HL-60 (cell line): Measurements from ENCODE around the gene RCAN3.
A peak's percentile ranks its signal among the peaks of the same experiment; 100 is the strongest.
"Not testable (repeated sequence)": the region's sequence is repeated elsewhere in the genome, so short reads cannot be mapped to it uniquely, and the experiment has no call there.

Experiments used
- DNase-seq, 2 experiments: peaks; one replicate each; pipeline ENCODE4 v3.0.0-alpha.2; 2010 to 2020; ENCODE audit warnings: low read depth in 1 of 2, low spot score in 1 of 2
- H3K27ac ChIP-seq: fragments of 250-450 bp; sonication (Bioruptor Pico); replicated peaks from 2 replicates; pipeline ENCODE4 v1.5.1; 2020; ENCODE audit warnings: mild to moderate bottlenecking, moderate library complexity
- H3K27me3 ChIP-seq: fragments of 250-450 bp; sonication (Bioruptor Pico); 2 replicates; pipeline ENCODE4 v1.5.1; 2021; ENCODE audit warnings: mild to moderate bottlenecking, moderate library complexity; ENCODE audit not compliant: insufficient read depth, poor library complexity, severe bottlenecking
- H3K4me3 ChIP-seq: replicated peaks from 2 replicates; pipeline ENCODE4 v1.5.1; 2011; ENCODE audit warnings: mild to moderate bottlenecking, control low read depth, low read length; ENCODE audit not compliant: insufficient read depth
- GABPA ChIP-seq: IDR thresholded peaks from 2 replicates; pipeline ENCODE4 v1.6.1; 2012; ENCODE audit warnings: low read depth
- POLR2AphosphoS5 ChIP-seq: IDR thresholded peaks from 2 replicates; pipeline ENCODE4 v1.6.1; 2012; ENCODE audit warnings: low read depth
- SPI1 ChIP-seq: IDR thresholded peaks from 2 replicates; pipeline ENCODE4 v1.6.1; 2012; ENCODE audit warnings: low read depth, mild to moderate bottlenecking, borderline replicate concordance
- TF ChIP-seq, protein P1 (sequence below): IDR thresholded peaks from 2 replicates; pipeline ENCODE4 v1.6.1; 2012; ENCODE audit warnings: low read depth; ENCODE audit not compliant: insufficient replicate concordance
- TF ChIP-seq, protein P2 (sequence below): IDR thresholded peaks from one replicate; pipeline ENCODE4 v1.5.1; 2011; ENCODE audit warnings: low read length, control low read depth, inconsistent platforms; ENCODE audit not compliant: insufficient read depth

The RCAN3 gene

DNA sequence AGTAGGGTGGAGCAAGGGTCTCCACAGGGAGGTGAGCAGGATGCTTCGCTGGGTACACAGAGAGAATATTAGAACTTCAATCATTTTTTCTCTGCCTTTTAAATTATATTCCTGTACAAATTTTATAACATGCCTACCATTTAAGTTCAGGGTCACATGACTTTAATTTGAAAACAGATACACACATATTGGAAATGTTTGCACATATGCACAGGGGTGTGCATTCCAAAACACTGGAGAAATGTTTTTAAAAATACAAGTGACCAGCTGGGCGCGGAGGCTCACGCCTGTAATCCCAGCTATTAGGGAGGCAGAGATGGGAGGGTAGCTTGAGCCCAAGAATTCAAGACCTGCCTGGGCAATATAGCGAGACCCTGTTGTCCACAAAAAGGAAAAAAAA lies 47.4 kb upstream of the RCAN3 start:
- Histone ChIP-seq H3K27me3 (no peaks in the 10 kb centered on the region), H3K4me3 (no peak overlapping the region), H3K27ac (no peak overlapping the region)
- no peak for DNase-seq
- TF ChIP-seq GABPA (no peak), SPI1 (no peak)

DNA sequence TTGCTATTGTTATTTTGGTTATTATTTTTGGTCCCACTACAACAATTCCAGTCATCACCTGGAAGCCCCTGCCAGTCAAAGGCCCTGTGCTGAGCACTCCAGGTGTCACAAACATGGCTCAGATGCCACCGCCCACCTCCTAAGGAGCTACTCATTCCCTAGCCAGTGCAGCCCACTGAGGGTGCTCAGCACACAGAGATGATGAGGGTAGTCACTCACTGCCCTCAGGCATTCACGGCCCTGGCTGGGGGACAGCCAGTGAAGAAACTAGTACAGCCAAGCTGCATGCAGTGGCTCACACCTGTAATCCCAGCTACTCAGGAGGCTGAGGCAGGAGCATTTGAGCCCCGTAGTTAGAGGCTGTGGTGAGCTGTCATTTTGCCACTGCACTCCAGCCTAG lies 44.8 kb upstream of the RCAN3 start:
- no peak overlapping the region for H3K4me3 ChIP-seq
- TF ChIP-seq, protein P1, sequence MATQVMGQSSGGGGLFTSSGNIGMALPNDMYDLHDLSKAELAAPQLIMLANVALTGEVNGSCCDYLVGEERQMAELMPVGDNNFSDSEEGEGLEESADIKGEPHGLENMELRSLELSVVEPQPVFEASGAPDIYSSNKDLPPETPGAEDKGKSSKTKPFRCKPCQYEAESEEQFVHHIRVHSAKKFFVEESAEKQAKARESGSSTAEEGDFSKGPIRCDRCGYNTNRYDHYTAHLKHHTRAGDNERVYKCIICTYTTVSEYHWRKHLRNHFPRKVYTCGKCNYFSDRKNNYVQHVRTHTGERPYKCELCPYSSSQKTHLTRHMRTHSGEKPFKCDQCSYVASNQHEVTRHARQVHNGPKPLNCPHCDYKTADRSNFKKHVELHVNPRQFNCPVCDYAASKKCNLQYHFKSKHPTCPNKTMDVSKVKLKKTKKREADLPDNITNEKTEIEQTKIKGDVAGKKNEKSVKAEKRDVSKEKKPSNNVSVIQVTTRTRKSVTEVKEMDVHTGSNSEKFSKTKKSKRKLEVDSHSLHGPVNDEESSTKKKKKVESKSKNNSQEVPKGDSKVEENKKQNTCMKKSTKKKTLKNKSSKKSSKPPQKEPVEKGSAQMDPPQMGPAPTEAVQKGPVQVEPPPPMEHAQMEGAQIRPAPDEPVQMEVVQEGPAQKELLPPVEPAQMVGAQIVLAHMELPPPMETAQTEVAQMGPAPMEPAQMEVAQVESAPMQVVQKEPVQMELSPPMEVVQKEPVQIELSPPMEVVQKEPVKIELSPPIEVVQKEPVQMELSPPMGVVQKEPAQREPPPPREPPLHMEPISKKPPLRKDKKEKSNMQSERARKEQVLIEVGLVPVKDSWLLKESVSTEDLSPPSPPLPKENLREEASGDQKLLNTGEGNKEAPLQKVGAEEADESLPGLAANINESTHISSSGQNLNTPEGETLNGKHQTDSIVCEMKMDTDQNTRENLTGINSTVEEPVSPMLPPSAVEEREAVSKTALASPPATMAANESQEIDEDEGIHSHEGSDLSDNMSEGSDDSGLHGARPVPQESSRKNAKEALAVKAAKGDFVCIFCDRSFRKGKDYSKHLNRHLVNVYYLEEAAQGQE = no peak
- TF ChIP-seq GABPA = no peak
- H3K27me3 ChIP-seq = no peaks in the 10 kb centered on the region
- no peak for DNase-seq
- no peak overlapping the region for H3K27ac ChIP-seq

DNA sequence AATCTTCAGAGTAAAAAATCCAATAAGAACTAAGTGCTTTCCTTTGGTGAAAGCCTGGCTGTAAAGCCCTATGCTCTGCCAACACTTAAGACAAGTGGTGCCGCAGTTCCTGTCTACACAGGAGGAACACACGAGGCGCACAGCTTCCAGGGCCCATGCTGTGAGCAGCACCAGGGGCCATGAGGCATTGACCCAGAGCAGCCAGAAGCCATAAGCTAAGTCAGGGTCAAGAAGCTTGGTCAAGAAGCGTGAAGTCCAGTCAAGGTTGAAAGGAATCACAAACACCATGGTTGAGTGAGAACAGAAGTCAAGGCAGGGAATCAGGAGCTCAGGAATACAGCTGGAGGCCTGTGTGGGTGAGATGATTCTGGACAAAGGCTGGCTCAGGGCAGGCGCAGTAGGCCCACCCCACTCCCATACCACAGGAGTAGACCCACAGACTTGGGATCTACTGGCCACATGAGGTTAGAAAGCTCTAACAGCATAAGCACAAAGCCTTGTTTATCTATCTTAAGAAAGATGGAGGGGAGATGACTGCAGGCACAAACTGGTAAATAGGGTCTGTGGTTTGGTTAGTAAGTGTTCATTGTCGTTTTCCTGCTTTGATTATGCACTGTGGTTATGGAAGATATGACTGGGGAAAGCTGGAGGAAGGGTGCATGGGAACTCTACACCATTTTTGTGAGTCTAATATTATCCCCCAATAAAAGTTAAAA lies 42.9 kb upstream of the RCAN3 start:
- TF ChIP-seq SPI1 (no peak), POLR2AphosphoS5 (no peak), GABPA (no peak)
- TF ChIP-seq, protein P1 = no peak
- TF ChIP-seq, protein P2, sequence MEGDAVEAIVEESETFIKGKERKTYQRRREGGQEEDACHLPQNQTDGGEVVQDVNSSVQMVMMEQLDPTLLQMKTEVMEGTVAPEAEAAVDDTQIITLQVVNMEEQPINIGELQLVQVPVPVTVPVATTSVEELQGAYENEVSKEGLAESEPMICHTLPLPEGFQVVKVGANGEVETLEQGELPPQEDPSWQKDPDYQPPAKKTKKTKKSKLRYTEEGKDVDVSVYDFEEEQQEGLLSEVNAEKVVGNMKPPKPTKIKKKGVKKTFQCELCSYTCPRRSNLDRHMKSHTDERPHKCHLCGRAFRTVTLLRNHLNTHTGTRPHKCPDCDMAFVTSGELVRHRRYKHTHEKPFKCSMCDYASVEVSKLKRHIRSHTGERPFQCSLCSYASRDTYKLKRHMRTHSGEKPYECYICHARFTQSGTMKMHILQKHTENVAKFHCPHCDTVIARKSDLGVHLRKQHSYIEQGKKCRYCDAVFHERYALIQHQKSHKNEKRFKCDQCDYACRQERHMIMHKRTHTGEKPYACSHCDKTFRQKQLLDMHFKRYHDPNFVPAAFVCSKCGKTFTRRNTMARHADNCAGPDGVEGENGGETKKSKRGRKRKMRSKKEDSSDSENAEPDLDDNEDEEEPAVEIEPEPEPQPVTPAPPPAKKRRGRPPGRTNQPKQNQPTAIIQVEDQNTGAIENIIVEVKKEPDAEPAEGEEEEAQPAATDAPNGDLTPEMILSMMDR = no peak
- H3K27me3 ChIP-seq = no peaks in the 10 kb centered on the region

DNA sequence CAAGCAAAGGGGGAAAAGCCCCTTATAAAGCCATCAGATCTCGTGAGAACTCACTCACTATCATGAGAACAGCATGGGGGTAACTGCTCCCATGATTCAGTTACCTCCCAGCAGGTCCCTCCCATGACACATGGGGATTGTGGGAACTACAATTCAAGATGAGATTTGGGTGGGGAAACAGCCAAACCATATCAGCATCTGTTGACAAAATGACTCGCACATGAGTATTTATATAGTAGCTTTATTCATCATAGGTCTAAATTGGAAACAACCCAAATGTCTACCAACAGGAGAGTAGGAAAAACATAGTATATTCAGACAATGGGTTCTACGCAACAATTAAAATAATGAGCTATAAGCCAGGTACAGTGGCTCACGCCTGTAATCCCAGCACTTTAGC lies 40.5 kb upstream of the RCAN3 start:
- not testable (repeated sequence) for H3K27me3 ChIP-seq, H3K4me3 ChIP-seq, DNase-seq, H3K27ac ChIP-seq

More for the DNA sequence above, 42.9 kb upstream of the RCAN3 start:
- DNase-seq = no peak
- H3K27ac ChIP-seq = no peak overlapping the region
- H3K4me3 ChIP-seq = no peak overlapping the region

DNA sequence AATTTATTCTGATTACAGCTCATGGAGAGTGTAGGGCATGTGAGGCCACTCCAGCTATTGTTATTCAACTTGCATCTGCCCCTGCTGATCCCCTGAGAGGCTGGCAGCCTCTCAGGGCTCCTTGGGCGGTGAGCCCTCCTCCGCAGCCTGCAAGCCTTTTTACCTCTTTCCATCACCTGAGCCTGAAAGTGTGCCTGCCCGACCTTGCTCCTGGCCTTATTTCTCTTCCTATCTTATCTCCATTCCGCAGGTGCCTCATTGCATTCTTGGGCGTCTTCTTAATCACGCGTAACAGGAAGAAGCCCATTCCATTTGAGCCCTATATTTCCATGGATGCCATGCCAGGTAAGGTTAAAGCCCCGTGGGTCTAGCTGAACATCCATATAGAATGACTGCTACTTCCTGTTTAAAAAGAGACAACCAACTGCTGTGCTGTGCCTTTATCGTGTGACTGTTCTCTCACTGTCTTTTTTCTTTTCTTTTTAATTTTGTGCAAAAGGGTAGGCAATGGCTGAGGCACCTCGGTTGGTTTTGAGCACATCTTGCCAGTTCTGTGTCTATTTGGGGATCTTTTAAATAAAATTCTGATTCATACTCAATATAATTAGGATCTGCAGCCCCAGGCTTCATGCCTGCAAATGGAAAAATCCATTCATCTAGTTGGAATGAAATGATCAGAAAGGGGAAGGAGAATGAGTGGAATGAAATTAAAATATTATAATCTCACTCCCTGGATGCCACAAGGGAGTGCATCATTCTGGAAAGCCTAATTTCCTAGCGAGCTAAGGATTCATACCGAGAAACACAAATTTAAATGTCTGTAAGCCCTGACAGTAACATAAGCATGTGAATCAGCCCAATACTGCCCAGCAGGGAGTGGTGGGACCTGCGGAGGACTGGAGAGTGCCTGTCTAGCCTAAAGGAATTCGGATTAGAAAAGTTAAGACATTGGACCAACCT lies 38.6 kb upstream of the RCAN3 start:
- TF ChIP-seq, protein P1 = no peak
- TF ChIP-seq GABPA (no peak), SPI1 (no peak), POLR2AphosphoS5 (no peak)
- TF ChIP-seq, protein P2 = no peak
- Histone ChIP-seq H3K27ac (peak overlapping the region; percentile 62), H3K4me3 (no peak overlapping the region), H3K27me3 (no peaks in the 10 kb centered on the region)
- DNase-seq = no peak
